Mesothelial cell of epicardium (in vitro differentiated cells): ENCODE data around the gene MACROD2. TPM values are rescaled to one million over a fixed set of nuclear protein-coding genes. Genes with fewer than 3 reads are reported as not detected.
"Not testable (repeated sequence)": the region's sequence is repeated elsewhere in the genome, so short reads cannot be mapped to it uniquely, and the experiment has no call there.

Source experiments
- DNase-seq, 2 experiments: peaks; one replicate each; pipeline ENCODE4 v3.0.0; 2021; ENCODE audit warnings: low spot score in 2 of 2; ENCODE audit not compliant: unreplicated experiment in 2 of 2
- H3K27ac Mint-ChIP-seq: 2 replicates; pipeline ENCODE4 v1.8.0; 2021; ENCODE audit warnings: mixed read lengths
- H3K27me3 Mint-ChIP-seq: 2 replicates; pipeline ENCODE4 v1.8.0; 2021; ENCODE audit warnings: low read depth, mixed read lengths
- H3K36me3 Mint-ChIP-seq: 2 replicates; pipeline ENCODE4 v1.8.0; 2021; ENCODE audit warnings: mixed read lengths
- H3K4me1 Mint-ChIP-seq: 2 replicates; pipeline ENCODE4 v1.8.0; 2021; ENCODE audit warnings: mixed read lengths
- H3K4me3 Mint-ChIP-seq: 2 replicates; pipeline ENCODE4 v1.8.0; 2021; ENCODE audit warnings: mild to moderate bottlenecking, moderate library complexity, mixed read lengths
- H3K9me3 Mint-ChIP-seq: 2 replicates; pipeline ENCODE4 v1.8.0; 2021; ENCODE audit warnings: mixed read lengths
- CTCF ChIP-seq: fragments of 200-600 bp; sonication (generic); IDR thresholded peaks from one replicate; pipeline ENCODE4 v1.5.0; 2021; ENCODE audit warnings: antibody characterized with exemption; ENCODE audit not compliant: unreplicated experiment
- total RNA-seq: library from RNA; stranded (reverse); gene quantifications from 3 replicates; pipeline ENCODE4 v1.2.1, GENCODE V29; 2021

Gene MACROD2
- total RNA-seq, 1 donor from 2014 or later, result 10.0 TPM

DNA sequence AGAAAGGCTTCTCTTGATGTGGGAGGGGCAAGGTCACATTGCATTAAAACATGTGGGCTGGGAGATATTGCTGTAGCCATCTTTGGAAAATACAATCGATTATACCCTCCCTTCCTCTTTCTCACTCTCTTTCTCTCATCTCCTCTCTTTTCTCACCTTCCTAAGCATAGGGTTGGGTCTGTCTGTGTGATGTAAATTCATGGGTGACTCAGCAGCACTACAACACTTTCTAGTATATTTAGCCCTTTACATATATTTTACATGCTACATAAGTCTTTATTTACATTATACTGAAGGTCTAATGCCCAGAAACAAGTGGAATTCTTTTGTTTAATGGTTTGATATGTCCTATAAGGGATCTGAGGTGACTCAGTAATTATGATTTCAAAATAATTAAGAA, 976.9 kb downstream of the MACROD2 start:
- Mint-ChIP-seq H3K27me3 (no peaks in the 10 kb centered on the region), H3K4me3 (no peak overlapping the region), H3K9me3 (peaks cover 7% of the 10 kb centered on the region), H3K27ac (no peak overlapping the region), H3K4me1 (no peaks in the 10 kb centered on the region), H3K36me3 (no peaks in the 10 kb centered on the region)
- no peak for DNase-seq
- TF ChIP-seq CTCF, result no peak

DNA sequence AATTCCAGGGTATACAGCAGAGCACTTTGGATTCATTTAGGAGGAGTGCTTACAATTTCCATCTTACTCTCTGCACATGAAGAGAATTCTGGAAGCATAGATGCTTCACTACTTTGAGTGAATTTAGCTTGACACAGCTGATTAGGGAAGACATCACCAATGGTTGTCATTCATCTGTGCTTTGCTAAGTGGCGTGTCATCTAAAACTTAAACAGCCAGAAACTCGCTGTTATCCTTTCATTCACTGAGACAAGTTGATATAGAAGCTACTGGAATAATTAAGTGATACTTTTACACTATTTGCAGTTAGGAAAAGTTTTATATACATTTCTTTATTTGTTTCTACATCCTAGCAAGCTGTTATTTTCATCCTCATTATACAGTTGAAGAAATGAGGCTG, 977.4 kb downstream of the MACROD2 start:
- Mint-ChIP-seq H3K36me3 (no peaks in the 10 kb centered on the region), H3K27me3 (no peaks in the 10 kb centered on the region), H3K9me3 (peaks cover 7% of the 10 kb centered on the region), H3K4me3 (no peak overlapping the region), H3K4me1 (no peaks in the 10 kb centered on the region), H3K27ac (no peak overlapping the region)
- no peak for DNase-seq
- no peak for TF ChIP-seq CTCF

DNA sequence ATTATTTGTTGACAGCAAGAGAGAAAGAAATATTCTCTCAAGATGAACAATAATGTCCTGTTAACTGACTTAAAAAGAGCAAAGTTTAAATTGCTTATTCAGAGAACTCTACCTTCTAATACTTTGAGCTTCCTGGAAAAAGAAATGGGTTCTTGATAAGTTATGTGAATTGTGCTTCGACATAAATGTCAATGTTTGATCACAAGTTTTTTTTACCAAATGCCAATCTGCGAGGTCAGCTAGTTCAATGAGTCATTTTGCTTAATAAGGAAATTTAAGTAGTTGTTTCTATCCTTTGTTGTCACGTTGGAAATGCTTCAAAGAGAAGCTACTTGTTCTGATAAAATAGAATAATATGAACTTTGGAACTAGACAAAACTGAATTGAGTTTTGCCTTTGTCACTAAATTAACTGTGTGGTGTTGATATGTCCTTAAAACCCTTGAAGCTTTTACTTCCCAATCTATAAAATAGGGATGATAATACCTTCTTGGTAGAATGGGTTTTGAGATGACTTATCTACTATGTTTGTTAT, 984.2 kb downstream of the MACROD2 start:
- Mint-ChIP-seq H3K4me1 (peaks cover 2% of the 10 kb centered on the region), H3K27me3 (no peaks in the 10 kb centered on the region), H3K9me3 (peaks cover 40% of the 10 kb centered on the region), H3K4me3 (no peak overlapping the region), H3K27ac (no peak overlapping the region), H3K36me3 (peaks cover 21% of the 10 kb centered on the region)
- TF ChIP-seq CTCF, result no peak
- DNase-seq, result no peak

- not testable (repeated sequence) for DNase-seq, H3K4me3 Mint-ChIP-seq, H3K27ac Mint-ChIP-seq, H3K27me3 Mint-ChIP-seq
- Mint-ChIP-seq H3K4me1 (peaks cover 17% of the 10 kb centered on the region), H3K9me3 (peaks cover 35% of the 10 kb centered on the region), H3K36me3 (peaks cover 21% of the 10 kb centered on the region)
Observed at GRCh38 chr20:14981486-14981885, 986.2 kb downstream of the MACROD2 start.

- not testable (repeated sequence) for H3K27ac Mint-ChIP-seq, H3K4me3 Mint-ChIP-seq, H3K27me3 Mint-ChIP-seq, DNase-seq
- peaks cover 23% of the 10 kb centered on the region for H3K4me1 Mint-ChIP-seq
- H3K36me3 Mint-ChIP-seq, result peaks cover 21% of the 10 kb centered on the region
- peaks cover 35% of the 10 kb centered on the region for H3K9me3 Mint-ChIP-seq
Observed at GRCh38 chr20:14982324-14982723, 987.0 kb downstream of the MACROD2 start.

DNA sequence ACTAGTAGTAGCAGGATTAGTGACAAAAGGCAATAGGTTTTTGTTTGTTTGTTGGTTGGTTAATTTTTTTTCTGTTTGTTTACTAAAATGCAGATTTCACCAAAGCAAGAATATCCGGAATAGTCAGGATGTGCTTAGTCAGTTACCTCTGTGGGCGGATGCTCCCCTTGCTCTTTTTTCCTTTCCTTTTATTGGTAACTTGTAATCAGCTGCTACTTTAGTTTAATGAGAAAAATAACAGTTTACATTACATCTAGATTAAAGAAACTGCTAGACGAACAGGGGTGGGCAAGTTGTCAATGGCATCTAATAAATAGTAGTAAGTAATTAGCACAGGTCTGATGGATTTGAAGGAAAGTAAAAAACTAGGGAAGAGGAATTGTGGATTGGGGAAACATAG, 989.0 kb downstream of the MACROD2 start:
- TF ChIP-seq CTCF, result no peak
- Mint-ChIP-seq H3K4me3 (no peak overlapping the region), H3K9me3 (peaks cover 35% of the 10 kb centered on the region), H3K27ac (no peak overlapping the region), H3K36me3 (peaks cover 21% of the 10 kb centered on the region), H3K4me1 (peaks cover 24% of the 10 kb centered on the region), H3K27me3 (no peaks in the 10 kb centered on the region)
- no peak for DNase-seq
